ENCODE measurements around the gene ARL11. TPM values are rescaled to one million over a fixed set of nuclear protein-coding genes. Genes with fewer than 3 reads are reported as not detected.

The ARL11 gene
- total RNA-seq, 3 donors from 2014 or later = 0.98 to 1.4 (median 1.3) TPM

GRCh38 chr13:49649963-49650312 lies 21.6 kb downstream of the ARL11 start:
- intact Hi-C loops (cut with DNase I; ENCODE audit: low total_unique reads) = loop anchor here (10.0 kb wide), 1 partner anchor 195 kb away; no protein-coding TSS in a partner anchor
- H3K27me3 ChIP-seq = no peaks in the 10 kb centered on the region
- no peak for DNase-seq (ENCODE audit: low spot score in 2 of 2)
- no peaks in the 10 kb centered on the region for H3K9me3 ChIP-seq
- no peak overlapping the region for H3K4me3 ChIP-seq
- no peaks in the 10 kb centered on the region for H3K4me1 ChIP-seq
- no peaks in the 10 kb centered on the region for H3K36me3 ChIP-seq
- H3K27ac ChIP-seq = no peak overlapping the region
- TF ChIP-seq, protein P1, sequence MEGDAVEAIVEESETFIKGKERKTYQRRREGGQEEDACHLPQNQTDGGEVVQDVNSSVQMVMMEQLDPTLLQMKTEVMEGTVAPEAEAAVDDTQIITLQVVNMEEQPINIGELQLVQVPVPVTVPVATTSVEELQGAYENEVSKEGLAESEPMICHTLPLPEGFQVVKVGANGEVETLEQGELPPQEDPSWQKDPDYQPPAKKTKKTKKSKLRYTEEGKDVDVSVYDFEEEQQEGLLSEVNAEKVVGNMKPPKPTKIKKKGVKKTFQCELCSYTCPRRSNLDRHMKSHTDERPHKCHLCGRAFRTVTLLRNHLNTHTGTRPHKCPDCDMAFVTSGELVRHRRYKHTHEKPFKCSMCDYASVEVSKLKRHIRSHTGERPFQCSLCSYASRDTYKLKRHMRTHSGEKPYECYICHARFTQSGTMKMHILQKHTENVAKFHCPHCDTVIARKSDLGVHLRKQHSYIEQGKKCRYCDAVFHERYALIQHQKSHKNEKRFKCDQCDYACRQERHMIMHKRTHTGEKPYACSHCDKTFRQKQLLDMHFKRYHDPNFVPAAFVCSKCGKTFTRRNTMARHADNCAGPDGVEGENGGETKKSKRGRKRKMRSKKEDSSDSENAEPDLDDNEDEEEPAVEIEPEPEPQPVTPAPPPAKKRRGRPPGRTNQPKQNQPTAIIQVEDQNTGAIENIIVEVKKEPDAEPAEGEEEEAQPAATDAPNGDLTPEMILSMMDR (IDR thresholded peaks at IDR 0.05) = no peak

- Histone ChIP-seq H3K27me3 (no peaks in the 10 kb centered on the region), H3K9me3 (no peaks in the 10 kb centered on the region), H3K36me3 (no peaks in the 10 kb centered on the region), H3K4me1 (no peaks in the 10 kb centered on the region), H3K4me3 (no peak overlapping the region), H3K27ac (no peak overlapping the region)
- no peak for TF ChIP-seq POLR2AphosphoS5 (IDR thresholded peaks at IDR 0.05)
- no peak for TF ChIP-seq POLR2A (IDR thresholded peaks at IDR 0.05)
- TF ChIP-seq, protein P1 (IDR thresholded peaks at IDR 0.05) = no peak
- intact Hi-C loops (cut with DNase I; ENCODE audit: low total_unique reads) = no loop called here
- DNase-seq (ENCODE audit: low spot score in 2 of 2) = no peak
These were observed 23.5 kb downstream of the ARL11 start for GRCh38 chr13:49651570-49652354.

- H3K9me3 ChIP-seq = no peaks in the 10 kb centered on the region
- H3K27ac ChIP-seq = no peak overlapping the region
- H3K4me1 ChIP-seq = no peaks in the 10 kb centered on the region
- intact Hi-C loops (cut with DNase I; ENCODE audit: low total_unique reads) = no loop called here
- H3K4me3 ChIP-seq = no peak overlapping the region
- H3K36me3 ChIP-seq = no peaks in the 10 kb centered on the region
- TF ChIP-seq POLR2A (IDR thresholded peaks at IDR 0.05) = no peak
- TF ChIP-seq, protein P1 (IDR thresholded peaks at IDR 0.05) = peak in 2 of 3 donors; percentile 28 to 46
- H3K27me3 ChIP-seq = no peaks in the 10 kb centered on the region
- no peak for DNase-seq (ENCODE audit: low spot score in 2 of 2)
These were observed 24.3 kb downstream of the ARL11 start for GRCh38 chr13:49652355-49653305.

GRCh38 chr13:49653478-49653877 lies 25.2 kb downstream of the ARL11 start:
- no peaks in the 10 kb centered on the region for H3K27me3 ChIP-seq
- no peak overlapping the region for H3K4me3 ChIP-seq
- no peak overlapping the region for H3K27ac ChIP-seq
- H3K4me1 ChIP-seq = no peaks in the 10 kb centered on the region
- DNase-seq (ENCODE audit: low spot score in 2 of 2) = no peak
- intact Hi-C loops (cut with DNase I; ENCODE audit: low total_unique reads) = no loop called here
- TF ChIP-seq POLR2AphosphoS5 (IDR thresholded peaks at IDR 0.05) = no peak
- no peak for TF ChIP-seq POLR2A (IDR thresholded peaks at IDR 0.05)
- TF ChIP-seq, protein P1 (IDR thresholded peaks at IDR 0.05) = no peak
- H3K36me3 ChIP-seq = no peaks in the 10 kb centered on the region
- H3K9me3 ChIP-seq = no peaks in the 10 kb centered on the region

DNA sequence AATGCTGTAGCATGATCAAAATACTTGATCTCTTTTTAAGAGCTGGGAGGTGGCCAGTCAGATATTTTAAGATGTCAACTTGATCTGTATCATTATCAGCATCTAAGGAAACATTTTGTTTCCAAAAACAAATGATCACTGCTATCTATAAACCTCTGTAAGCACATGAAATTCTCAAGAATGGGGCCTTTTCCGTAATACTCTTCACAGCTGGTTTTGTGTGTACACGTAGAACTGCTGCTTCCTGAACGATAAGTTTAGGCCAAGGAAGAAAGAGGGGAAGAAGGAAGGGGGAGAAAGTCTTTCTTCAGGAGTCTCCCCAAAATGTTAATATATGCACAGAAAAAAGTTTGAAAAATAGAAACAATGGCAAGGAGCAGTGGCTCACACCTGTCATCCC lies 25.7 kb downstream of the ARL11 start:
- TF ChIP-seq POLR2AphosphoS5 (IDR thresholded peaks at IDR 0.05) (no peak), POLR2A (IDR thresholded peaks at IDR 0.05) (no peak)
- TF ChIP-seq, protein P1 (IDR thresholded peaks at IDR 0.05) = no peak
- Histone ChIP-seq H3K36me3 (no peaks in the 10 kb centered on the region), H3K4me1 (no peaks in the 10 kb centered on the region), H3K4me3 (no peak overlapping the region), H3K27me3 (no peaks in the 10 kb centered on the region), H3K9me3 (no peaks in the 10 kb centered on the region), H3K27ac (no peak overlapping the region)
- no peak for DNase-seq (ENCODE audit: low spot score in 2 of 2)
- intact Hi-C loops (cut with DNase I; ENCODE audit: low total_unique reads) = no loop called here
